CD8-positive, alpha-beta memory T cell (primary cell): ENCODE results near the gene STAC3. TPM values are rescaled to one million over a fixed set of nuclear protein-coding genes. Genes with fewer than 3 reads are reported as not detected.

Source experiments
- CTCF ChIA-PET: fragments of 350-600 bp; sonication (Branson Sonifier 250); formaldehyde crosslinking; loops from one replicate; lab custom pipeline; 2021; ENCODE audit warnings: antibody characterized with exemption; lab: Charles Lee
- POLR2A ChIA-PET: fragments of 350-600 bp; sonication (Branson Sonifier 250); formaldehyde crosslinking; loops from one replicate; lab custom pipeline; 2021; ENCODE audit warnings: antibody characterized with exemption; lab: Charles Lee
- DNase-seq, 5 donors: peaks; one replicate each; pipeline versions ENCODE4 v3.0.0 to v3.0.0-alpha.2; 2020 to 2022; ENCODE audit warnings: mixed read lengths in 1 of 5
- H3K27ac ChIP-seq: one replicate; pipeline ENCODE4 v1.7.0; 2013; ENCODE audit warnings: low read depth, mild to moderate bottlenecking, low read length, moderate library complexity
- H3K27me3 ChIP-seq: 2 replicates; pipeline ENCODE4 v1.7.0; 2013; ENCODE audit warnings: low read length, mild to moderate bottlenecking; ENCODE audit not compliant: insufficient read depth, poor library complexity, severe bottlenecking
- H3K36me3 ChIP-seq: 2 replicates; pipeline ENCODE4 v1.7.0; 2013; ENCODE audit warnings: mild to moderate bottlenecking, low read length, moderate library complexity; ENCODE audit not compliant: insufficient read depth
- H3K4me1 ChIP-seq: 2 replicates; pipeline ENCODE4 v1.7.0; 2013; ENCODE audit warnings: mild to moderate bottlenecking, low read length, moderate library complexity; ENCODE audit not compliant: insufficient read depth
- H3K4me3 ChIP-seq: 2 replicates; pipeline ENCODE4 v1.7.0; 2013; ENCODE audit warnings: mild to moderate bottlenecking, low read length
- H3K9me3 ChIP-seq: 2 replicates; pipeline ENCODE4 v1.7.0; 2013; ENCODE audit warnings: mild to moderate bottlenecking, low read length
- H3K27ac Mint-ChIP-seq, 8 donors: one replicate each; pipeline ENCODE4 v1.8.0; 2020 to 2021; ENCODE audit warnings: mixed read lengths in 8 of 8, mild to moderate bottlenecking in 6 of 8, inconsistent platforms in 3 of 8, moderate library complexity in 3 of 8
- H3K27me3 Mint-ChIP-seq, 2 donors: one replicate each; pipeline ENCODE4 v1.8.0; 2020 to 2021; ENCODE audit warnings: mixed read lengths in 2 of 2, mild to moderate bottlenecking in 1 of 2, moderate library complexity in 1 of 2
- H3K36me3 Mint-ChIP-seq, 3 donors: one replicate each; pipeline ENCODE4 v1.8.0; 2020 to 2021; ENCODE audit warnings: mixed read lengths in 3 of 3, inconsistent platforms in 1 of 3, mild to moderate bottlenecking in 1 of 3
- H3K4me1 Mint-ChIP-seq, 3 donors: one replicate each; pipeline ENCODE4 v1.8.0; 2020 to 2021; ENCODE audit warnings: mixed read lengths in 3 of 3, inconsistent platforms in 1 of 3, mild to moderate bottlenecking in 1 of 3
- H3K4me3 Mint-ChIP-seq, 7 donors: one replicate each; pipeline ENCODE4 v1.8.0; 2020 to 2021; ENCODE audit warnings: mixed read lengths in 7 of 7, mild to moderate bottlenecking in 6 of 7, moderate library complexity in 4 of 7, inconsistent platforms in 2 of 7
- H3K9me3 Mint-ChIP-seq, 5 donors: one replicate each; pipeline ENCODE4 v1.8.0; 2020 to 2022; ENCODE audit warnings: mixed read lengths in 5 of 5, mild to moderate bottlenecking in 3 of 5, moderate library complexity in 2 of 5, inconsistent platforms in 1 of 5
- polyA plus RNA-seq: library from polyadenylated mRNA; unstranded; fragments of 300-500 nt; fragmentation: Illumina TruSeq; gene quantifications from one replicate; pipeline ENCODE4 v1.2.3, GENCODE V29; 2021
- total RNA-seq, 2 experiments: library from RNA; stranded (reverse); gene quantifications; one replicate each; pipeline ENCODE4 v1.2.3, GENCODE V29; 2021

Gene STAC3
- total and polyA plus RNA-seq, 3 experiments from 2014 or later: 0.96 to 1.4 TPM; not detected in 1

GRCh38 chr12:57196956-57197355 lies 54.0 kb downstream of the STAC3 start:
- ChIA-PET POLR2A (no interaction called here), CTCF (interaction anchor here (1.0 kb wide), 1 partner anchor 17 kb away, joined by 3 read pairs; no protein-coding TSS in a partner anchor)
- no peak for DNase-seq
- no peaks in the 10 kb centered on the region for H3K4me1 ChIP-seq
- Mint-ChIP-seq H3K4me3 (no peak overlapping the region), H3K9me3 (peaks cover 0 to 2% (median 0%) of the 10 kb centered on the region in 5 donors), H3K27ac (no peak overlapping the region), H3K4me1 (no peaks in the 10 kb centered on the region), H3K27me3 (no peaks in the 10 kb centered on the region), H3K36me3 (peaks cover 0 to 5% (median 0%) of the 10 kb centered on the region in 3 donors)
- no peaks in the 10 kb centered on the region for H3K36me3 ChIP-seq
- H3K4me3 ChIP-seq: no peak overlapping the region
- no peaks in the 10 kb centered on the region for H3K27me3 ChIP-seq
- H3K27ac ChIP-seq: no peak overlapping the region
- H3K9me3 ChIP-seq: no peaks in the 10 kb centered on the region

GRCh38 chr12:57196439-57196838 lies 54.5 kb downstream of the STAC3 start:
- H3K27ac Mint-ChIP-seq: peak overlapping the region in 1 of 8 donors; percentile 30
- DNase-seq: no peak
- POLR2A ChIA-PET: no interaction called here
- no peaks in the 10 kb centered on the region for H3K4me1 Mint-ChIP-seq
- H3K27ac ChIP-seq: no peak overlapping the region
- H3K4me1 ChIP-seq: no peaks in the 10 kb centered on the region
- no peaks in the 10 kb centered on the region for H3K36me3 ChIP-seq
- H3K9me3 Mint-ChIP-seq: peaks cover 0 to 2% (median 0%) of the 10 kb centered on the region in 5 donors
- no peaks in the 10 kb centered on the region for H3K9me3 ChIP-seq
- no peak overlapping the region for H3K4me3 ChIP-seq
- H3K27me3 Mint-ChIP-seq: no peaks in the 10 kb centered on the region
- CTCF ChIA-PET: interaction anchor here (0.8 kb wide), 1 partner anchor 23 kb away, joined by 3 read pairs; no protein-coding TSS in a partner anchor
- no peaks in the 10 kb centered on the region for H3K27me3 ChIP-seq
- H3K4me3 Mint-ChIP-seq: no peak overlapping the region
- H3K36me3 Mint-ChIP-seq: peaks cover 0 to 5% (median 0%) of the 10 kb centered on the region in 3 donors

- no peak for DNase-seq
- no peak overlapping the region for H3K4me3 Mint-ChIP-seq
- ChIA-PET POLR2A (no interaction called here), CTCF (interaction anchor here (0.8 kb wide), 1 partner anchor 22 kb away, joined by 3 read pairs; no protein-coding TSS in a partner anchor)
- Histone ChIP-seq H3K4me3 (no peak overlapping the region), H3K36me3 (no peaks in the 10 kb centered on the region), H3K9me3 (no peaks in the 10 kb centered on the region), H3K27me3 (no peaks in the 10 kb centered on the region), H3K27ac (no peak overlapping the region), H3K4me1 (no peaks in the 10 kb centered on the region)
- H3K36me3 Mint-ChIP-seq: peaks cover 0 to 5% (median 0%) of the 10 kb centered on the region in 3 donors
- no peaks in the 10 kb centered on the region for H3K27me3 Mint-ChIP-seq
- peak overlapping the region in 1 of 8 donors; percentile 30 for H3K27ac Mint-ChIP-seq
- H3K4me1 Mint-ChIP-seq: no peaks in the 10 kb centered on the region
- H3K9me3 Mint-ChIP-seq: peaks cover 0 to under 1% (median 0%) of the 10 kb centered on the region in 5 donors
Observed at GRCh38 chr12:57195611-57196371, 55.2 kb downstream of the STAC3 start.

- Histone ChIP-seq H3K36me3 (no peaks in the 10 kb centered on the region), H3K27me3 (no peaks in the 10 kb centered on the region), H3K27ac (no peak overlapping the region), H3K9me3 (no peaks in the 10 kb centered on the region), H3K4me3 (no peak overlapping the region), H3K4me1 (no peaks in the 10 kb centered on the region)
- Mint-ChIP-seq H3K27ac (no peak overlapping the region), H3K4me3 (no peak overlapping the region), H3K4me1 (no peaks in the 10 kb centered on the region), H3K36me3 (peaks cover 0 to 5% (median 0%) of the 10 kb centered on the region in 3 donors), H3K27me3 (no peaks in the 10 kb centered on the region), H3K9me3 (no peaks in the 10 kb centered on the region)
- DNase-seq: no peak
- POLR2A ChIA-PET: no interaction called here
- CTCF ChIA-PET: no interaction called here
Observed at GRCh38 chr12:57195186-57195585, 55.8 kb downstream of the STAC3 start.

DNA sequence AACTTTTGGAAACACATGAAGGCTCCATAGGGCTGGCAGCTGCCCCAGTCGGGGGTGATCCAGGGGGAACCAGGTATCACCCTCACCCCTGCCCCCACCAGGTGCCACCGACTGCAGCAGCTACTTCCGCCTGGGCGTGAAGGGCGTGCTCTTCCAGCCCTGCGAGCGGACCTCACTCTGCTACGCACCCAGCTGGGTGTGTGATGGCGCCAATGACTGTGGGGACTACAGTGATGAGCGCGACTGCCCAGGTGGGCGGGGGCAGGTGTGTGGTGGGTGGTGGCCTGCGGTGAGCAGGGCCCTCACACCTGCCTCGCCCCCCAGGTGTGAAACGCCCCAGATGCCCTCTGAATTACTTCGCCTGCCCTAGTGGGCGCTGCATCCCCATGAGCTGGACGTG lies 56.7 kb downstream of the STAC3 start:
- Mint-ChIP-seq H3K27ac (no peak overlapping the region), H3K27me3 (no peaks in the 10 kb centered on the region), H3K4me3 (no peak overlapping the region), H3K4me1 (no peaks in the 10 kb centered on the region), H3K9me3 (no peaks in the 10 kb centered on the region), H3K36me3 (peaks cover 0 to 5% (median 0%) of the 10 kb centered on the region in 3 donors)
- Histone ChIP-seq H3K27ac (no peak overlapping the region), H3K27me3 (no peaks in the 10 kb centered on the region), H3K4me3 (no peak overlapping the region), H3K4me1 (no peaks in the 10 kb centered on the region), H3K36me3 (no peaks in the 10 kb centered on the region), H3K9me3 (no peaks in the 10 kb centered on the region)
- DNase-seq: no peak
- ChIA-PET POLR2A (no interaction called here), CTCF (interaction anchor here (1.0 kb wide), 1 partner anchor 20 kb away, joined by 3 read pairs; no protein-coding TSS in a partner anchor)

DNA sequence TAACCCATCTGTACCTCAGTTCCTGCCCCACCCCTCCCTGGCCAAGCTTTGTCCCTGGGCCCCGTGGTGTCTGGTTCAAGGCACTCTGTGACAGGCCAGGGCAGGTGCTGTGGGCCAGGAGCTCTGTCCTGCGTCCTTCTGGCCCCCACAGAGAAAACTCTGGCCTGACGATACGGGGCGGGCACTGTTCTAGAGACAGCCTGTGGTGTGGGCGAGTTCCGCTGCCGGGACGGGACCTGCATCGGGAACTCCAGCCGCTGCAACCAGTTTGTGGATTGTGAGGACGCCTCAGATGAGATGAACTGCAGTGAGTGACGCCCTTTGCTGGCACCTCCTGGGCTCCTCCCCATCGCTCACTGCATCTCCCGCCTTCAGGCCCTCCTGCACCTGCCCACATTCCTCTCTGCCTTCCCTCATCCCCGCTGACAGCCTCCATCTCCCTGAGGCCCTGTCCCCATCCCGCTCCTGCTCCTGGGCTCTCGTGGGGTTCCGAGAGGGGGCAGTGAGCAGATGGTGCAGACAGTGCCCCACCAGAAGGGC lies 57.2 kb downstream of the STAC3 start:
- no peaks in the 10 kb centered on the region for H3K9me3 Mint-ChIP-seq

More for the DNA sequence above, 57.2 kb downstream of the STAC3 start:
- no peaks in the 10 kb centered on the region for H3K27me3 ChIP-seq
- DNase-seq: no peak
- no peaks in the 10 kb centered on the region for H3K36me3 ChIP-seq
- H3K4me1 Mint-ChIP-seq: no peaks in the 10 kb centered on the region
- no peak overlapping the region for H3K4me3 ChIP-seq
- ChIA-PET POLR2A (no interaction called here), CTCF (interaction anchor here (1.0 kb wide), 1 partner anchor 20 kb away, joined by 3 read pairs; no protein-coding TSS in a partner anchor)
- H3K36me3 Mint-ChIP-seq: peaks cover 0 to 5% (median 0%) of the 10 kb centered on the region in 3 donors
- H3K4me3 Mint-ChIP-seq: no peak overlapping the region
- no peaks in the 10 kb centered on the region for H3K27me3 Mint-ChIP-seq
- H3K27ac Mint-ChIP-seq: no peak overlapping the region
- no peaks in the 10 kb centered on the region for H3K4me1 ChIP-seq
- no peak overlapping the region for H3K27ac ChIP-seq
- H3K9me3 ChIP-seq: no peaks in the 10 kb centered on the region

Other genes starting within 250 kb of the STAC3 start
- gene ZBTB39, start 244.6 kb downstream of the STAC3 start, total RNA-seq: 1 to 10 TPM; 9.1 to 9.3 TPM
- gene ZBTB39, start 244.6 kb downstream of the STAC3 start, polyA plus RNA-seq: 2.0 TPM
- gene TAC3, start 234.7 kb downstream of the STAC3 start, total RNA-seq: not detected
- not detected for gene TAC3, start 234.7 kb downstream of the STAC3 start, polyA plus RNA-seq
- under 1 TPM; 0.51 to 0.70 TPM for gene MYO1A, start 201.1 kb downstream of the STAC3 start, total RNA-seq
- 0.40 TPM for gene MYO1A, start 201.1 kb downstream of the STAC3 start, polyA plus RNA-seq
- gene NEMP1, start 172.4 kb downstream of the STAC3 start, total RNA-seq: 10 to 100 TPM; 50.5 to 50.9 TPM
- gene NEMP1, start 172.4 kb downstream of the STAC3 start, polyA plus RNA-seq: 3.8 TPM
- 10 to 100 TPM; 37.7 to 40.1 TPM for gene NAB2, start 162.1 kb downstream of the STAC3 start, total RNA-seq
- 1.6 TPM for gene NAB2, start 162.1 kb downstream of the STAC3 start, polyA plus RNA-seq
- gene STAT6, start 139.8 kb downstream of the STAC3 start, total RNA-seq: 100 to 1,000 TPM; 262 to 265 TPM
- gene STAT6, start 139.8 kb downstream of the STAC3 start, polyA plus RNA-seq: 82.8 TPM
- gene LRP1, start 122.7 kb downstream of the STAC3 start, total RNA-seq: 1 to 10 TPM; 2.3 to 2.5 TPM
- gene LRP1, start 122.7 kb downstream of the STAC3 start, polyA plus RNA-seq: 0.29 TPM
- gene LRP1-AS, start 103.6 kb downstream of the STAC3 start, total RNA-seq: not detected
- not detected for gene LRP1-AS, start 103.6 kb downstream of the STAC3 start, polyA plus RNA-seq
- gene NXPH4, start 34.4 kb downstream of the STAC3 start, total RNA-seq: under 1 TPM; 0.22 to 0.47 TPM
- not detected for gene NXPH4, start 34.4 kb downstream of the STAC3 start, polyA plus RNA-seq
- 100 to 1,000 TPM; 349 to 352 TPM for gene SHMT2, start 21.5 kb downstream of the STAC3 start, total RNA-seq
- gene SHMT2, start 21.5 kb downstream of the STAC3 start, polyA plus RNA-seq: 34.7 TPM
- 10 to 100 TPM; 28.2 to 36.8 TPM for gene R3HDM2, start 179.9 kb upstream of the STAC3 start, total RNA-seq
- 15.1 TPM for gene R3HDM2, start 179.9 kb upstream of the STAC3 start, polyA plus RNA-seq
- under 1 TPM; 0.11 TPM for gene INHBC, start 183.6 kb upstream of the STAC3 start, total RNA-seq
- not detected for gene INHBC, start 183.6 kb upstream of the STAC3 start, polyA plus RNA-seq
- gene INHBE, start 204.1 kb upstream of the STAC3 start, total RNA-seq: under 1 TPM; 0.38 to 0.61 TPM
- gene INHBE, start 204.1 kb upstream of the STAC3 start, polyA plus RNA-seq: not detected
- gene GLI1, start 208.6 kb upstream of the STAC3 start, total RNA-seq: under 1 TPM; 0.55 to 0.75 TPM
- gene GLI1, start 208.6 kb upstream of the STAC3 start, polyA plus RNA-seq: 0.32 TPM
- gene ARHGAP9, start 228.7 kb upstream of the STAC3 start, total RNA-seq: 100 to 1,000 TPM; 116 to 121 TPM
- 181 TPM for gene ARHGAP9, start 228.7 kb upstream of the STAC3 start, polyA plus RNA-seq
- gene MARS1, start 236.9 kb upstream of the STAC3 start, total RNA-seq: 100 to 1,000 TPM; 386 to 398 TPM
- gene MARS1, start 236.9 kb upstream of the STAC3 start, polyA plus RNA-seq: 89.8 TPM